Activated T-helper 9 cell treated with anti-CD3 and anti-CD28 coated beads, Interleukin-2, amount 50 U/mL, for 16 hours (primary cell): ENCODE results near the gene LRP5.

ENCODE experiments used
- DNase-seq: peaks from one replicate; pipeline ENCODE4 v3.0.0-alpha.2; 2020; ENCODE audit warnings: low read depth

The LRP5 gene

GRCh38 chr11:68347345-68347744, 35.0 kb downstream of the LRP5 start:
- DNase-seq, result no peak

- DNase-seq, result no peak
Observed at GRCh38 chr11:68347841-68348240, 35.5 kb downstream of the LRP5 start.

- DNase-seq, result no peak
Observed at GRCh38 chr11:68349461-68350249, 37.3 kb downstream of the LRP5 start.

GRCh38 chr11:68350759-68351449, 38.5 kb downstream of the LRP5 start:
- no peak for DNase-seq

- DNase-seq, result no peak
Observed at GRCh38 chr11:68351450-68352275, 39.3 kb downstream of the LRP5 start.

GRCh38 chr11:68352591-68352990, 40.2 kb downstream of the LRP5 start:
- DNase-seq, result no peak

GRCh38 chr11:68353118-68353517, 40.7 kb downstream of the LRP5 start:
- no peak for DNase-seq

GRCh38 chr11:68353669-68354068, 41.3 kb downstream of the LRP5 start:
- DNase-seq, result no peak

- DNase-seq, result no peak
Observed at GRCh38 chr11:68354148-68354872, 41.9 kb downstream of the LRP5 start.

GRCh38 chr11:68355471-68355870, 43.1 kb downstream of the LRP5 start:
- no peak for DNase-seq

- no peak for DNase-seq
Observed at GRCh38 chr11:68357568-68357967, 45.2 kb downstream of the LRP5 start.

GRCh38 chr11:68358416-68358815, 46.0 kb downstream of the LRP5 start:
- DNase-seq, result no peak

- no peak for DNase-seq
Observed at GRCh38 chr11:68361702-68362101, 49.3 kb downstream of the LRP5 start.

- DNase-seq, result no peak
Observed at GRCh38 chr11:68362801-68363379, 50.5 kb downstream of the LRP5 start.

- DNase-seq, result no peak
Observed at GRCh38 chr11:68363776-68364175, 51.4 kb downstream of the LRP5 start.

- no peak for DNase-seq
Observed at GRCh38 chr11:68364581-68364980, 52.2 kb downstream of the LRP5 start.

- no peak for DNase-seq
Observed at GRCh38 chr11:68365943-68366435, 53.6 kb downstream of the LRP5 start.

- DNase-seq, result no peak
Observed at GRCh38 chr11:68367252-68367651, 54.9 kb downstream of the LRP5 start.

GRCh38 chr11:68369756-68370155, 57.4 kb downstream of the LRP5 start:
- DNase-seq, result no peak

- DNase-seq, result no peak
Observed at GRCh38 chr11:68370211-68371111, 58.1 kb downstream of the LRP5 start.
